Osteoblast (primary cell): ENCODE measurements around the gene NCKAP1. TPM values are rescaled to one million over a fixed set of nuclear protein-coding genes. Genes with fewer than 3 reads are reported as not detected.
A peak's percentile ranks its signal among the peaks of the same experiment; 100 is the strongest.

ENCODE experiments used
- DNase-seq: peaks from one replicate; pipeline ENCODE4 v3.0.0; 2011; ENCODE audit warnings: low spot score, mixed read lengths; ENCODE audit not compliant: insufficient read length; ENCODE audit errors: missing footprints
- H2AFZ ChIP-seq: 2 replicates; pipeline ENCODE4 v1.6.0; 2011; ENCODE audit warnings: mild to moderate bottlenecking, low read length
- H3K27ac ChIP-seq: 2 replicates; pipeline ENCODE4 v1.5.1; 2011; ENCODE audit warnings: mild to moderate bottlenecking, low read depth, low read length, moderate library complexity
- H3K27me3 ChIP-seq: 2 replicates; pipeline ENCODE4 v1.6.0; 2012; ENCODE audit warnings: mild to moderate bottlenecking, control low read depth, inconsistent platforms, low read length, moderate library complexity; ENCODE audit not compliant: insufficient read depth
- H3K36me3 ChIP-seq: 2 replicates; pipeline ENCODE4 v1.5.1; 2011; ENCODE audit warnings: mild to moderate bottlenecking, low read length, control low read depth, moderate library complexity; ENCODE audit not compliant: insufficient read depth
- H3K4me1 ChIP-seq: 2 replicates; pipeline ENCODE4 v1.5.1; 2011; ENCODE audit warnings: mild to moderate bottlenecking, low read length, control low read depth, moderate library complexity; ENCODE audit not compliant: insufficient read depth
- H3K4me2 ChIP-seq: 2 replicates; pipeline ENCODE4 v1.6.0; 2011; ENCODE audit warnings: mild to moderate bottlenecking, low read length; ENCODE audit not compliant: insufficient read depth
- H3K4me3 ChIP-seq: fragments of 200-600 bp; sonication (generic); 3 replicates; pipeline ENCODE4 v1.5.1; 2012; ENCODE audit warnings: mild to moderate bottlenecking, low read length, inconsistent platforms; ENCODE audit not compliant: insufficient read depth
- H3K79me2 ChIP-seq: 2 replicates; pipeline ENCODE4 v1.6.0; 2012; ENCODE audit warnings: mild to moderate bottlenecking, low read length, control low read depth, inconsistent platforms; ENCODE audit not compliant: insufficient read depth
- H3K9me3 ChIP-seq: 2 replicates; pipeline ENCODE4 v1.5.1; 2011; ENCODE audit warnings: low read depth, low read length, control low read depth
- H4K20me1 ChIP-seq: 2 replicates; pipeline ENCODE4 v1.6.0; 2012; ENCODE audit warnings: mild to moderate bottlenecking, low read length, control low read depth; ENCODE audit not compliant: insufficient read depth
- CTCF ChIP-seq: IDR thresholded peaks from 2 replicates; pipeline ENCODE4 v1.5.1; 2011; ENCODE audit warnings: mild to moderate bottlenecking, low read depth, low read length, moderate library complexity; ENCODE audit errors: extremely low read depth
- total RNA-seq: library from RNA; depleted of rRNA; stranded (reverse); fragments of >200 nt; gene quantifications from 2 replicates; pipeline ENCODE4 v1.2.3, GENCODE V29; 2012

NCKAP1 gene
- total RNA-seq, 1 donor, result 209 TPM

- no peak for TF ChIP-seq CTCF
- DNase-seq, result peak; percentile 88
- no peaks in the 10 kb centered on the region for H3K36me3 ChIP-seq
- H3K4me3 ChIP-seq, result no peak overlapping the region
- no peaks in the 10 kb centered on the region for H3K9me3 ChIP-seq
- H3K4me1 ChIP-seq, result peaks cover 18% of the 10 kb centered on the region
- H4K20me1 ChIP-seq, result no peaks in the 10 kb centered on the region
- H3K27me3 ChIP-seq, result no peaks in the 10 kb centered on the region
- no peak overlapping the region for H2AFZ ChIP-seq
- no peak overlapping the region for H3K27ac ChIP-seq
- H3K4me2 ChIP-seq, result no peak overlapping the region
- no peaks in the 10 kb centered on the region for H3K79me2 ChIP-seq
Measured at GRCh38 chr2:182897137-182897536, 141.1 kb downstream of the NCKAP1 start.

GRCh38 chr2:182895798-182896197, 142.5 kb downstream of the NCKAP1 start:
- Histone ChIP-seq H3K4me2 (no peak overlapping the region), H3K4me3 (no peak overlapping the region), H3K27ac (no peak overlapping the region), H4K20me1 (no peaks in the 10 kb centered on the region), H3K4me1 (peaks cover 18% of the 10 kb centered on the region), H3K36me3 (no peaks in the 10 kb centered on the region), H3K9me3 (no peaks in the 10 kb centered on the region), H3K27me3 (no peaks in the 10 kb centered on the region), H2AFZ (no peak overlapping the region), H3K79me2 (no peaks in the 10 kb centered on the region)
- TF ChIP-seq CTCF, result no peak
- no peak for DNase-seq

GRCh38 chr2:182895169-182895568, 143.1 kb downstream of the NCKAP1 start:
- H3K4me2 ChIP-seq, result no peak overlapping the region
- DNase-seq, result no peak
- no peaks in the 10 kb centered on the region for H3K27me3 ChIP-seq
- no peaks in the 10 kb centered on the region for H3K36me3 ChIP-seq
- no peaks in the 10 kb centered on the region for H4K20me1 ChIP-seq
- no peak for TF ChIP-seq CTCF
- H3K79me2 ChIP-seq, result no peaks in the 10 kb centered on the region
- peaks cover 18% of the 10 kb centered on the region for H3K4me1 ChIP-seq
- no peaks in the 10 kb centered on the region for H3K9me3 ChIP-seq
- H2AFZ ChIP-seq, result no peak overlapping the region
- H3K4me3 ChIP-seq, result no peak overlapping the region
- H3K27ac ChIP-seq, result no peak overlapping the region

GRCh38 chr2:182894174-182894573, 144.1 kb downstream of the NCKAP1 start:
- H2AFZ ChIP-seq, result peak overlapping the region; percentile 23
- no peaks in the 10 kb centered on the region for H4K20me1 ChIP-seq
- no peaks in the 10 kb centered on the region for H3K9me3 ChIP-seq
- H3K36me3 ChIP-seq, result no peaks in the 10 kb centered on the region
- peak; percentile 49 for DNase-seq
- no peak for TF ChIP-seq CTCF
- H3K27me3 ChIP-seq, result no peaks in the 10 kb centered on the region
- H3K4me1 ChIP-seq, result peaks cover 18% of the 10 kb centered on the region
- H3K4me3 ChIP-seq, result no peak overlapping the region
- no peak overlapping the region for H3K27ac ChIP-seq
- H3K79me2 ChIP-seq, result no peaks in the 10 kb centered on the region
- no peak overlapping the region for H3K4me2 ChIP-seq
